HCT116 (cell line): ENCODE data around the gene GLA. TPM values are rescaled to one million over a fixed set of nuclear protein-coding genes. Genes with fewer than 3 reads are reported as not detected.

Experiments
- total RNA-seq: library from RNA; stranded (reverse); gene quantifications from one replicate; pipeline ENCODE4 v1.2.1, GENCODE V29; 2021; ENCODE audit not compliant: unreplicated experiment

Gene GLA
- total RNA-seq, 1 experiment from 2014 or later: 40.8 TPM

Other genes with a start within 250 kb of the GLA start
- 0.64 TPM for gene DRP2, start 188.1 kb downstream of the GLA start, total RNA-seq
- 0.22 TPM for gene TAF7L, start 116.6 kb downstream of the GLA start, total RNA-seq
- 24.9 TPM for gene TIMM8A, start 59.2 kb downstream of the GLA start, total RNA-seq
- 0.37 TPM for gene BTK, start 21.7 kb downstream of the GLA start, total RNA-seq
- gene RPL36A, start 16.9 kb downstream of the GLA start, total RNA-seq: 360 TPM
- gene HNRNPH2, start 297 bp upstream of the GLA start, total RNA-seq: 49.8 TPM
- gene ARMCX4, start 77.5 kb upstream of the GLA start, total RNA-seq: 0.15 TPM
- 0.15 TPM for gene ARMCX1, start 142.6 kb upstream of the GLA start, total RNA-seq
- 32.2 TPM for gene ARMCX6, start 210.1 kb upstream of the GLA start, total RNA-seq
- gene ARMCX3, start 215.2 kb upstream of the GLA start, total RNA-seq: 16.8 TPM